GM18526 (cell line): Measurements from ENCODE around the gene FBXO7.

Experiments used
- POLR2A ChIP-seq: IDR thresholded peaks from 3 replicates; pipeline ENCODE4 v1.6.1; 2011; ENCODE audit not compliant: insufficient read length; ENCODE audit errors: extremely low read depth

Gene FBXO7

GRCh38 chr22:32535531-32536190, 61.0 kb downstream of the FBXO7 start:
- no peak for TF ChIP-seq POLR2A

GRCh38 chr22:32536352-32536751, 61.7 kb downstream of the FBXO7 start:
- TF ChIP-seq POLR2A = no peak

- no peak for TF ChIP-seq POLR2A
Observed at GRCh38 chr22:32538521-32538920, 63.9 kb downstream of the FBXO7 start.

- TF ChIP-seq POLR2A = no peak
Observed at GRCh38 chr22:32539631-32540421, 65.2 kb downstream of the FBXO7 start.

GRCh38 chr22:32541481-32541880, 66.9 kb downstream of the FBXO7 start:
- no peak for TF ChIP-seq POLR2A

- no peak for TF ChIP-seq POLR2A
Observed at GRCh38 chr22:32542066-32542676, 67.6 kb downstream of the FBXO7 start.

GRCh38 chr22:32542677-32543357, 68.2 kb downstream of the FBXO7 start:
- TF ChIP-seq POLR2A = no peak

- TF ChIP-seq POLR2A = no peak
Observed at GRCh38 chr22:32544953-32545558, 70.4 kb downstream of the FBXO7 start.

- TF ChIP-seq POLR2A = no peak
Observed at GRCh38 chr22:32545801-32546200, 71.2 kb downstream of the FBXO7 start.

- no peak for TF ChIP-seq POLR2A
Observed at GRCh38 chr22:32546496-32546895, 71.9 kb downstream of the FBXO7 start.

- TF ChIP-seq POLR2A = no peak
Observed at GRCh38 chr22:32546935-32547334, 72.3 kb downstream of the FBXO7 start.

GRCh38 chr22:32548039-32548438, 73.4 kb downstream of the FBXO7 start:
- TF ChIP-seq POLR2A = no peak
